DOHH2 (cell line): ENCODE measurements around the gene UNC5A.

Experiments used
- EZH2phosphoT487 ChIP-seq: fragments of 200-600 bp; sonication (generic); IDR thresholded peaks from 2 replicates; pipeline ENCODE4 v1.6.1; 2017; ENCODE audit warnings: borderline replicate concordance, mild to moderate bottlenecking, antibody characterized with exemption, low read length, moderate library complexity, mixed read lengths
- TF ChIP-seq, protein P1 (sequence below): fragments of 200-600 bp; sonication (generic); IDR thresholded peaks from one replicate; pipeline ENCODE4 v1.5.1; 2014; ENCODE audit warnings: antibody characterized with exemption, mild to moderate bottlenecking, low read depth, low read length; ENCODE audit not compliant: poor library complexity, severe bottlenecking

DNA sequence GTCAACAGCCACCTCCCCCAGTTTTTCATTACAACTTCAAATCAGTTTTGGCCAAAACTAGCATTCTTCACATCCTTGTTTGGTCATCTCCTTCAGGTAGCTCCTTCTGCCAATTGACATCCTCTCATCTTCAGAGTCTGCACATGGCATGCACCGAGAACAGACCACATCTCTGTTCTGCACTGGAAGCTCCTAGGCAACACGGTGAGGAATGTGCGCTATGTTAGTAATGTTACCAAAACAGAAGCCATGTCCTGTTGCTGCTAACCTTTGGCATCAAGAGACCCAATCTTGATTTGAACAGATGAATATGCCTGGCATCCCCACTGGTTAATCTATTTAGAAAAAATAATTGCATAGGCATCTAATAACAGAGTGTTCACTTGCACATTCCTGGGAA lies 93.9 kb downstream of the UNC5A start:
- TF ChIP-seq, protein P1, sequence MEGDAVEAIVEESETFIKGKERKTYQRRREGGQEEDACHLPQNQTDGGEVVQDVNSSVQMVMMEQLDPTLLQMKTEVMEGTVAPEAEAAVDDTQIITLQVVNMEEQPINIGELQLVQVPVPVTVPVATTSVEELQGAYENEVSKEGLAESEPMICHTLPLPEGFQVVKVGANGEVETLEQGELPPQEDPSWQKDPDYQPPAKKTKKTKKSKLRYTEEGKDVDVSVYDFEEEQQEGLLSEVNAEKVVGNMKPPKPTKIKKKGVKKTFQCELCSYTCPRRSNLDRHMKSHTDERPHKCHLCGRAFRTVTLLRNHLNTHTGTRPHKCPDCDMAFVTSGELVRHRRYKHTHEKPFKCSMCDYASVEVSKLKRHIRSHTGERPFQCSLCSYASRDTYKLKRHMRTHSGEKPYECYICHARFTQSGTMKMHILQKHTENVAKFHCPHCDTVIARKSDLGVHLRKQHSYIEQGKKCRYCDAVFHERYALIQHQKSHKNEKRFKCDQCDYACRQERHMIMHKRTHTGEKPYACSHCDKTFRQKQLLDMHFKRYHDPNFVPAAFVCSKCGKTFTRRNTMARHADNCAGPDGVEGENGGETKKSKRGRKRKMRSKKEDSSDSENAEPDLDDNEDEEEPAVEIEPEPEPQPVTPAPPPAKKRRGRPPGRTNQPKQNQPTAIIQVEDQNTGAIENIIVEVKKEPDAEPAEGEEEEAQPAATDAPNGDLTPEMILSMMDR = no peak
- TF ChIP-seq EZH2phosphoT487 = no peak
